H1 (cell line): ENCODE measurements around the gene CLMP. TPM values are rescaled to one million over a fixed set of nuclear protein-coding genes. Genes with fewer than 3 reads are reported as not detected.
A peak's percentile ranks its signal among the peaks of the same experiment; 100 is the strongest.

Source experiments
- CTCF ChIA-PET: fragments of 300-600 bp; sonication (Branson Sonifier 250); formaldehyde crosslinking; loops from one replicate; lab custom pipeline; 2021; ENCODE audit not compliant: partially characterized antibody; lab: Charles Lee
- POLR2A ChIA-PET: fragments of 300-600 bp; sonication (Branson Sonifier 250); formaldehyde crosslinking; loops from one replicate; lab custom pipeline; 2021; ENCODE audit warnings: inconsistent platforms; ENCODE audit not compliant: partially characterized antibody; lab: Charles Lee
- DNase-seq, 2 experiments: peaks; one replicate each; pipeline versions ENCODE4 v3.0.0 to v3.0.0-alpha.2; 2010 to 2022; ENCODE audit warnings: low spot score in 2 of 2, low read depth in 1 of 2, mixed read lengths in 1 of 2
- FAIRE-seq: peaks from 2 replicates; lab custom pipeline; 2011; peaks lifted over from hg19 to GRCh38; lab: Jason Lieb, UNC
- H2AFZ ChIP-seq: 2 replicates; pipeline ENCODE4 v1.8.1; 2012; ENCODE audit warnings: low read length, inconsistent platforms
- H2AK5ac ChIP-seq: 2 replicates; pipeline ENCODE4 v1.6.1; 2013; ENCODE audit warnings: low read depth, low read length
- H2BK120ac ChIP-seq: replicated peaks from 2 replicates; pipeline ENCODE3; 2013; ENCODE audit warnings: low read depth, low read length, inconsistent platforms
- H2BK12ac ChIP-seq: 2 replicates; pipeline ENCODE4 v1.6.1; 2013; ENCODE audit warnings: low read depth, low read length
- H2BK15ac ChIP-seq: 2 replicates; pipeline ENCODE4 v1.6.1; 2013; ENCODE audit warnings: low read length
- H2BK20ac ChIP-seq: 2 replicates; pipeline ENCODE4 v1.6.1; 2013; ENCODE audit warnings: low read length
- H2BK5ac ChIP-seq: 2 replicates; pipeline ENCODE4 v1.6.1; 2013; ENCODE audit warnings: low read depth, low read length
- H3K14ac ChIP-seq: 2 replicates; pipeline ENCODE4 v1.6.1; 2013; ENCODE audit warnings: inconsistent platforms; ENCODE audit not compliant: insufficient read length
- H3K18ac ChIP-seq: 2 replicates; pipeline ENCODE4 v1.6.1; 2013; ENCODE audit warnings: low read length; ENCODE audit errors: extremely low read depth
- H3K23ac ChIP-seq: 2 replicates; pipeline ENCODE4 v1.6.1; 2013; ENCODE audit warnings: inconsistent platforms; ENCODE audit not compliant: insufficient read length
- H3K23me2 ChIP-seq: 2 replicates; pipeline ENCODE4 v1.6.1; 2013; ENCODE audit warnings: low read depth, low read length
- H3K27ac ChIP-seq: 2 replicates; pipeline ENCODE4 v1.6.1; 2011; ENCODE audit warnings: low read depth, low read length, inconsistent platforms
- H3K27me3 ChIP-seq, 4 experiments: replicated peaks in 1 of 4; 1 replicate in 1 of 4; 2 replicates in 3 of 4; pipeline versions ENCODE4 v1.6.1 to v1.8.1; 2011 to 2013; ENCODE audit warnings: low read length in 3 of 4, mild to moderate bottlenecking in 3 of 4, inconsistent platforms in 2 of 4, mixed read lengths in 2 of 4, moderate library complexity in 1 of 4; ENCODE audit not compliant: control insufficient read depth in 3 of 4, insufficient read depth in 3 of 4; ENCODE audit errors: extremely low read depth in 1 of 4
- H3K36me3 ChIP-seq, 4 experiments: 2 replicates each; pipeline versions ENCODE4 v1.6.1 to v1.8.1; 2011 to 2013; ENCODE audit warnings: mild to moderate bottlenecking in 4 of 4, low read length in 3 of 4, moderate library complexity in 2 of 4, control low read depth in 1 of 4, inconsistent platforms in 1 of 4; ENCODE audit not compliant: insufficient read depth in 4 of 4, control insufficient read depth in 2 of 4
- H3K4ac ChIP-seq: replicated peaks from 2 replicates; pipeline ENCODE3; 2013; ENCODE audit warnings: low read length, low read depth, mixed read lengths, inconsistent platforms; ENCODE audit not compliant: insufficient read length
- H3K4me1 ChIP-seq, 4 experiments: replicated peaks in 1 of 4; 1 replicate in 1 of 4; 2 replicates in 3 of 4; pipeline versions ENCODE4 v1.6.1 to v1.8.1; 2011 to 2013; ENCODE audit warnings: low read length in 3 of 4, inconsistent platforms in 2 of 4, mixed read lengths in 1 of 4; ENCODE audit not compliant: insufficient read depth in 4 of 4, control insufficient read depth in 3 of 4
- H3K4me2 ChIP-seq, 2 experiments: 2 replicates each; pipeline versions ENCODE4 v1.6.1 to v1.8.1; 2011 to 2013; ENCODE audit warnings: low read depth in 2 of 2, low read length in 2 of 2, control low read depth in 1 of 2, inconsistent platforms in 1 of 2, mild to moderate bottlenecking in 1 of 2; ENCODE audit not compliant: insufficient read depth in 1 of 2
- H3K4me3 ChIP-seq, 4 experiments: fragments of 200-600, 300-600 bp in 1 of 4; sonication (generic), shearing (Covaris generic), sonication (Bioruptor Twin) in 1 of 4; 2 replicates each; pipeline versions ENCODE4 v1.5.1 to v1.8.1; 2011 to 2016; ENCODE audit warnings: low read length in 4 of 4, low read depth in 3 of 4, control low read depth in 2 of 4, inconsistent platforms in 2 of 4, mild to moderate bottlenecking in 2 of 4, mixed read lengths in 1 of 4, moderate library complexity in 1 of 4; ENCODE audit not compliant: insufficient read depth in 2 of 4; ENCODE audit errors: extremely low read depth in 1 of 4
- H3K56ac ChIP-seq: replicated peaks from 2 replicates; pipeline ENCODE3; 2013; ENCODE audit warnings: low read depth, mild to moderate bottlenecking, mixed read lengths, low read length, inconsistent platforms; ENCODE audit not compliant: insufficient read length
- H3K79me1 ChIP-seq: 2 replicates; pipeline ENCODE4 v1.6.1; 2013; ENCODE audit warnings: low read depth, low read length, control low read depth
- H3K79me2 ChIP-seq, 2 experiments: 2 replicates each; pipeline versions ENCODE4 v1.6.1 to v1.8.1; 2012 to 2013; ENCODE audit warnings: low read length in 2 of 2, mild to moderate bottlenecking in 2 of 2, inconsistent platforms in 1 of 2; ENCODE audit not compliant: insufficient read depth in 2 of 2, control insufficient read depth in 1 of 2
- H3K9ac ChIP-seq, 4 experiments: replicated peaks in 1 of 4; 1 replicate in 1 of 4; 2 replicates in 3 of 4; pipeline versions ENCODE4 v1.6.1 to v1.8.1; 2011 to 2013; ENCODE audit warnings: low read depth in 3 of 4, low read length in 3 of 4, control low read depth in 2 of 4, mild to moderate bottlenecking in 2 of 4, moderate library complexity in 2 of 4, inconsistent platforms in 1 of 4; ENCODE audit errors: extremely low read depth in 1 of 4
- H3K9me3 ChIP-seq, 2 experiments: 2 replicates each; pipeline versions ENCODE4 v1.6.1 to v1.8.1; 2012 to 2013; ENCODE audit warnings: mild to moderate bottlenecking in 2 of 2, moderate library complexity in 2 of 2, control low read depth in 1 of 2, inconsistent platforms in 1 of 2, low read depth in 1 of 2, low read length in 1 of 2, mixed read lengths in 1 of 2; ENCODE audit not compliant: insufficient read depth in 2 of 2
- H4K20me1 ChIP-seq, 2 experiments: replicated peaks in 1 of 2; 2 replicates each; pipeline versions ENCODE3 to v1.8.1; 2011 to 2013; ENCODE audit warnings: inconsistent platforms in 2 of 2, low read length in 2 of 2, mild to moderate bottlenecking in 1 of 2; ENCODE audit not compliant: insufficient read depth in 2 of 2, control insufficient read depth in 1 of 2
- H4K5ac ChIP-seq: 2 replicates; pipeline ENCODE4 v1.6.1; 2013; ENCODE audit warnings: low read length, low read depth, mixed read lengths, inconsistent platforms; ENCODE audit not compliant: insufficient read length
- H4K8ac ChIP-seq: 2 replicates; pipeline ENCODE4 v1.8.0; 2013; ENCODE audit warnings: mild to moderate bottlenecking, moderate library complexity, low read length, inconsistent platforms; ENCODE audit not compliant: insufficient read depth; ENCODE audit errors: extremely low read depth
- H4K91ac ChIP-seq: replicated peaks from 2 replicates; pipeline ENCODE3; 2013; ENCODE audit warnings: low read length, mixed read lengths, inconsistent platforms; ENCODE audit not compliant: insufficient read length
- ATF3 ChIP-seq: IDR thresholded peaks from 2 replicates; pipeline ENCODE4 v1.6.1; 2011; ENCODE audit warnings: low read depth, mild to moderate bottlenecking, low read length; ENCODE audit not compliant: insufficient read depth
- EZH2 ChIP-seq: fragments of 200-600 bp; sonication (generic); IDR thresholded peaks from 2 replicates; pipeline ENCODE4 v1.7.1; 2012; ENCODE audit warnings: low read depth, mild to moderate bottlenecking, moderate library complexity, low read length, inconsistent platforms; ENCODE audit not compliant: severe bottlenecking
- HDAC2 ChIP-seq, 2 experiments: fragments of 300-600 bp in 1 of 2; sonication (generic) in 1 of 2; IDR thresholded peaks; 2 replicates each; pipeline ENCODE4 v1.6.1; 2011 to 2012; ENCODE audit warnings: low read depth in 2 of 2, low read length in 2 of 2, mild to moderate bottlenecking in 2 of 2, moderate library complexity in 2 of 2, borderline replicate concordance in 1 of 2, inconsistent platforms in 1 of 2
- HDAC6 ChIP-seq: IDR thresholded peaks from one replicate; pipeline ENCODE4 v1.7.1; 2012; ENCODE audit warnings: low read depth, mild to moderate bottlenecking, inconsistent platforms, low read length, moderate library complexity
- MAFK ChIP-seq: IDR thresholded peaks from 2 replicates; pipeline ENCODE4 v1.6.1; 2012; ENCODE audit warnings: low read depth, mild to moderate bottlenecking, improper control_type of control experiment, low read length
- POLR2A ChIP-seq, 2 experiments: IDR thresholded peaks; 1 replicate in 1 of 2; 2 replicates in 1 of 2; pipeline ENCODE4 v1.6.1; 2011; ENCODE audit warnings: low read depth in 2 of 2, low read length in 2 of 2, mild to moderate bottlenecking in 2 of 2; ENCODE audit errors: control extremely low read depth in 1 of 2
- POLR2AphosphoS5 ChIP-seq: IDR thresholded peaks from 2 replicates; pipeline ENCODE4 v1.6.1; 2011; ENCODE audit warnings: low read depth, low read length
- RAD21 ChIP-seq, 2 experiments: IDR thresholded peaks in 1 of 2; conservative IDR thresholded peaks in 1 of 2; 2 replicates each; pipeline ENCODE4 v1.6.1; 2011; ENCODE audit warnings: low read depth in 2 of 2, low read length in 2 of 2, improper control_type of control experiment in 1 of 2, inconsistent platforms in 1 of 2, mild to moderate bottlenecking in 1 of 2, moderate library complexity in 1 of 2
- SIN3A ChIP-seq, 2 experiments: IDR thresholded peaks in 1 of 2; conservative IDR thresholded peaks in 1 of 2; 2 replicates each; pipeline ENCODE4 v1.6.1; 2011 to 2012; ENCODE audit warnings: low read length in 2 of 2, improper control_type of control experiment in 1 of 2, low read depth in 1 of 2, mild to moderate bottlenecking in 1 of 2
- SP4 ChIP-seq: IDR thresholded peaks from 2 replicates; pipeline ENCODE4 v1.6.1; 2012; ENCODE audit warnings: low read length, inconsistent platforms
- TAF1 ChIP-seq: IDR thresholded peaks from 2 replicates; pipeline ENCODE4 v1.6.1; 2011; ENCODE audit warnings: mild to moderate bottlenecking, low read depth, low read length
- TAF7 ChIP-seq: optimal IDR thresholded peaks from 2 replicates; pipeline ENCODE3; 2011; ENCODE audit warnings: low read depth, mild to moderate bottlenecking, inconsistent platforms, low read length, moderate library complexity, borderline replicate concordance
- TCF12 ChIP-seq: IDR thresholded peaks from 2 replicates; pipeline ENCODE4 v1.6.1; 2011; ENCODE audit warnings: low read depth, mild to moderate bottlenecking, low read length
- WGBS, 2 experiments: shearing (Covaris generic) in 1 of 2; methylation state at CpG; one replicate each; pipeline versions ENCODE4 v1.1.6 to v1.1.7; 2013 to 2015; ENCODE audit warnings: low lambda C conversion rate in 2 of 2, mixed read lengths in 2 of 2, inconsistent platforms in 1 of 2, low coverage in 1 of 2, missing lambda C conversion rate in 1 of 2; ENCODE audit not compliant: insufficient replicate concordance in 2 of 2, insufficient coverage in 1 of 2, insufficient read length in 1 of 2; ENCODE audit errors: extremely low coverage in 1 of 2, missing lambda C conversion rate in 1 of 2; 5-methylcytosine and 5-hydroxymethylcytosine counted together
- polyA plus RNA-seq, 7 experiments: library from polyadenylated mRNA; depleted of rRNA in 3 of 7; stranded (reverse) in 5 of 7; unstranded in 2 of 7; fragments of >200 nt in 5 of 7; fragments of 200-250 nt in 2 of 7; gene quantifications; 1 replicate in 5 of 7; 2 replicates in 1 of 7; 4 replicates in 1 of 7; pipeline versions ENCODE4 v1.2.1 to v1.2.3, GENCODE V29; 2011 to 2013; ENCODE audit warnings: missing spikeins in 2 of 7, mixed read lengths in 2 of 7
- total RNA-seq: library from RNA; stranded (reverse); fragmentation: NEBNext Ultra II Directional; extraction: Animal tissue kit (Norgen Biotek cat#: 25700); gene quantifications from 2 replicates; pipeline ENCODE4 v1.2.1, GENCODE V29; 2021

The CLMP gene
- total and polyA plus RNA-seq, 2 of the 8 experiments (the other 6 are each of a cell fraction or from before 2014, with no cell fraction given) = 9.9 to 24.1 TPM

GRCh38 chr11:123181075-123181474, 14.0 kb downstream of the CLMP start:
- 0 out of 2 replicates have a peak overlapping the region, but pooled peaks have one; percentile 15 for H4K8ac ChIP-seq
- no peaks in the 10 kb centered on the region for H3K27me3 ChIP-seq
- H3K4ac ChIP-seq = no peak overlapping the region
- ChIA-PET CTCF (interaction anchor here (0.6 to 12.6 kb wide), 8 partner anchors 9 to 81 kb away, joined by 3 to 106 read pairs (median 3); no protein-coding TSS in a partner anchor), POLR2A (interaction anchor here (1.2 to 7.3 kb wide), 3 partner anchors 13 to 35 kb away, joined by 4 to 67 read pairs (median 8); partner anchors contain the start of gene CLMP)
- no peak overlapping the region for H3K27ac ChIP-seq
- H3K23ac ChIP-seq = no peak overlapping the region
- FAIRE-seq = no peak
- WGBS, 2 experiments = 87% methylated on average over 4 of the region's 4 CpGs; no CpG with 5 or more reads in 1 of the 2 experiments
- no peak overlapping the region for H2BK120ac ChIP-seq
- H3K36me3 ChIP-seq = no peaks in the 10 kb centered on the region
- no peak overlapping the region for H3K9ac ChIP-seq
- H3K23me2 ChIP-seq = no peaks in the 10 kb centered on the region
- no peaks in the 10 kb centered on the region; the same call in 1 of the 2 replicates for H3K79me1 ChIP-seq
- peaks cover 0 to 23% (median 9%) of the 10 kb centered on the region in 4 experiments; a peak in 6 of 7 replicates for H3K4me1 ChIP-seq
- H3K14ac ChIP-seq = no peak overlapping the region
- no peak overlapping the region for H4K91ac ChIP-seq
- no peak overlapping the region for H2AK5ac ChIP-seq
- DNase-seq = no peak
- no peak overlapping the region for H2AFZ ChIP-seq
- no peak overlapping the region for H3K18ac ChIP-seq
- H2BK15ac ChIP-seq = no peak overlapping the region
- no peak overlapping the region for H2BK12ac ChIP-seq
- no peak overlapping the region for H4K5ac ChIP-seq
- H4K20me1 ChIP-seq = no peaks in the 10 kb centered on the region
- no peak overlapping the region for H3K4me3 ChIP-seq
- H3K56ac ChIP-seq = no peak overlapping the region
- no peak overlapping the region for H3K4me2 ChIP-seq
- H3K79me2 ChIP-seq = 0 out of 4 replicates have a peak, but pooled peaks cover 0 to 10% of the 10 kb centered on the region in 2 experiments
- no peaks in the 10 kb centered on the region for H3K9me3 ChIP-seq
- H2BK20ac ChIP-seq = no peak overlapping the region
- no peak overlapping the region for H2BK5ac ChIP-seq
- TF ChIP-seq TAF1 (no peak), POLR2AphosphoS5 (no peak), HDAC6 (no peak), RAD21 (IDR thresholded peaks at IDR 0.05 in 1 of 2, conservative IDR thresholded peaks at IDR 0.05 in 1 of 2; ENCODE audit: low read depth in 2 of 2, low read length in 2 of 2) (no peak), ATF3 (no peak), TAF7 (no peak), MAFK (no peak), HDAC2 (IDR thresholded peaks at IDR 0.05; ENCODE audit: borderline replicate concordance in 1 of 2, low read depth in 2 of 2, low read length in 2 of 2) (no peak), SIN3A (conservative IDR thresholded peaks at IDR 0.05 in 1 of 2, IDR thresholded peaks at IDR 0.05 in 1 of 2; ENCODE audit: low read depth in 1 of 2, low read length in 2 of 2) (no peak), SP4 (no peak), POLR2A (IDR thresholded peaks at IDR 0.05; ENCODE audit: control extremely low read depth in 1 of 2, low read depth in 2 of 2, low read length in 2 of 2) (no peak), TCF12 (no peak), EZH2 (no peak)
